Middle frontal gyrus (tissue), 1 donor: Measurements from ENCODE around the gene PDE2A.
A peak's percentile ranks its signal among the peaks of the same experiment; 100 is the strongest.

Source experiments
- DNase-seq: peaks from one replicate; pipeline ENCODE4 v3.0.0-alpha.2; 2015; ENCODE audit warnings: low spot score; ENCODE audit errors: extremely low spot score

Gene PDE2A

GRCh38 chr11:72673943-72674828 lies at the start of gene PDE2A:
Gene PDE2A, minus strand, starts transcription at chr11:72674422. Its CDS starts 215 bp downstream, at chr11:72674207.
- DNase-seq, result no peak

GRCh38 chr11:72723508-72723907 lies 49.3 kb upstream of the PDE2A start:
- no peak for DNase-seq

- DNase-seq, result peak; percentile 78
Measured at GRCh38 chr11:72722050-72722748, 48.0 kb upstream of the PDE2A start.

GRCh38 chr11:72721689-72722049 lies 47.4 kb upstream of the PDE2A start:
- no peak for DNase-seq

GRCh38 chr11:72721276-72721675 lies 47.1 kb upstream of the PDE2A start:
- no peak for DNase-seq

GRCh38 chr11:72720784-72721183 lies 46.6 kb upstream of the PDE2A start:
- no peak for DNase-seq

GRCh38 chr11:72720047-72720446 lies 45.8 kb upstream of the PDE2A start:
- no peak for DNase-seq

- DNase-seq, result no peak
Measured at GRCh38 chr11:72719551-72719950, 45.3 kb upstream of the PDE2A start.

- no peak for DNase-seq
Measured at GRCh38 chr11:72719144-72719543, 44.9 kb upstream of the PDE2A start.

GRCh38 chr11:72718101-72718501 lies 43.9 kb upstream of the PDE2A start:
- no peak for DNase-seq

- no peak for DNase-seq
Measured at GRCh38 chr11:72716788-72717435, 42.7 kb upstream of the PDE2A start.

- peak; percentile 51 for DNase-seq
Measured at GRCh38 chr11:72716290-72716689, 42.1 kb upstream of the PDE2A start.

- DNase-seq, result no peak
Measured at GRCh38 chr11:72712841-72713240, 38.6 kb upstream of the PDE2A start.

- no peak for DNase-seq
Measured at GRCh38 chr11:72712168-72712751, 38.0 kb upstream of the PDE2A start.

- DNase-seq, result no peak
Measured at GRCh38 chr11:72711141-72711540, 36.9 kb upstream of the PDE2A start.

- no peak for DNase-seq
Measured at GRCh38 chr11:72710278-72710677, 36.1 kb upstream of the PDE2A start.

GRCh38 chr11:72709478-72710238 lies 35.4 kb upstream of the PDE2A start:
- DNase-seq, result no peak

- no peak for DNase-seq
Measured at GRCh38 chr11:72707032-72707431, 32.8 kb upstream of the PDE2A start.

- DNase-seq, result no peak
Measured at GRCh38 chr11:72706579-72706978, 32.4 kb upstream of the PDE2A start.

GRCh38 chr11:72705442-72706365 lies 31.5 kb upstream of the PDE2A start:
- DNase-seq, result no peak
